Measurements from ENCODE around the gene FBXL7. TPM values are rescaled to one million over a fixed set of nuclear protein-coding genes. Genes with fewer than 3 reads are reported as not detected.

The FBXL7 gene
- total RNA-seq, 1 donor from 2014 or later, result 13.3 TPM

- intact Hi-C loops (cut with DNase I), result no loop called here
- H3K27ac ChIP-seq, result no peak overlapping the region
- no peaks in the 10 kb centered on the region for H3K27me3 ChIP-seq
- H3K4me3 ChIP-seq, result no peak overlapping the region
- no peaks in the 10 kb centered on the region for H3K36me3 ChIP-seq
- DNase-seq (no peak), ATAC-seq (peak; percentile 49)
- H3K4me1 ChIP-seq, result peaks cover 7% of the 10 kb centered on the region
- no peak for TF ChIP-seq CTCF (IDR thresholded peaks at IDR 0.05)
- H3K9me3 ChIP-seq, result no peaks in the 10 kb centered on the region
Measured at GRCh38 chr5:15704397-15704947, 204.5 kb downstream of the FBXL7 start.

GRCh38 chr5:15707631-15708030, 207.7 kb downstream of the FBXL7 start:
- Histone ChIP-seq H3K27me3 (no peaks in the 10 kb centered on the region), H3K4me3 (no peak overlapping the region), H3K4me1 (peaks cover 7% of the 10 kb centered on the region), H3K9me3 (no peaks in the 10 kb centered on the region), H3K27ac (no peak overlapping the region), H3K36me3 (no peaks in the 10 kb centered on the region)
- ATAC-seq, result no peak
- TF ChIP-seq CTCF (IDR thresholded peaks at IDR 0.05), result no peak
- no peak for DNase-seq
- intact Hi-C loops (cut with DNase I), result no loop called here

GRCh38 chr5:15711892-15712291, 211.9 kb downstream of the FBXL7 start:
- H3K4me1 ChIP-seq, result no peaks in the 10 kb centered on the region
- intact Hi-C loops (cut with DNase I), result no loop called here
- H3K4me3 ChIP-seq, result no peak overlapping the region
- DNase-seq, result no peak
- no peaks in the 10 kb centered on the region for H3K27me3 ChIP-seq
- no peak for TF ChIP-seq CTCF (IDR thresholded peaks at IDR 0.05)
- no peaks in the 10 kb centered on the region for H3K9me3 ChIP-seq
- no peak for ATAC-seq
- no peaks in the 10 kb centered on the region for H3K36me3 ChIP-seq
- H3K27ac ChIP-seq, result no peak overlapping the region

- DNase-seq (no peak), ATAC-seq (no peak)
- TF ChIP-seq CTCF (IDR thresholded peaks at IDR 0.05), result no peak
- intact Hi-C loops (cut with DNase I), result no loop called here
- Histone ChIP-seq H3K4me1 (peaks cover 2% of the 10 kb centered on the region), H3K4me3 (no peak overlapping the region), H3K36me3 (no peaks in the 10 kb centered on the region), H3K27me3 (no peaks in the 10 kb centered on the region), H3K9me3 (no peaks in the 10 kb centered on the region), H3K27ac (no peak overlapping the region)
Measured at GRCh38 chr5:15715535-15715934, 215.6 kb downstream of the FBXL7 start.

- Histone ChIP-seq H3K4me1 (peaks cover 2% of the 10 kb centered on the region), H3K36me3 (no peaks in the 10 kb centered on the region), H3K9me3 (no peaks in the 10 kb centered on the region), H3K27me3 (no peaks in the 10 kb centered on the region), H3K4me3 (no peak overlapping the region), H3K27ac (no peak overlapping the region)
- intact Hi-C loops (cut with DNase I), result no loop called here
- DNase-seq, result no peak
- ATAC-seq, result no peak
- TF ChIP-seq CTCF (IDR thresholded peaks at IDR 0.05), result no peak
Measured at GRCh38 chr5:15715967-15716366, 216.0 kb downstream of the FBXL7 start.

GRCh38 chr5:15717001-15717400, 217.0 kb downstream of the FBXL7 start:
- Histone ChIP-seq H3K27me3 (no peaks in the 10 kb centered on the region), H3K9me3 (no peaks in the 10 kb centered on the region), H3K4me1 (peaks cover 2% of the 10 kb centered on the region), H3K36me3 (no peaks in the 10 kb centered on the region), H3K27ac (no peak overlapping the region), H3K4me3 (no peak overlapping the region)
- no peak for TF ChIP-seq CTCF (IDR thresholded peaks at IDR 0.05)
- no peak for DNase-seq
- ATAC-seq, result peak; percentile 23
- intact Hi-C loops (cut with DNase I), result no loop called here
